Esophagus squamous epithelium (tissue), 4 donors: ENCODE results near the gene PRL.

Experiments used
- CTCF ChIP-seq, 6 experiments: fragments of 450-650 bp in 4 of 6; fragments of 200-600 bp in 2 of 6; sonication (generic) in 2 of 6; IDR thresholded peaks; one replicate each; pipeline ENCODE4 v1.5.1; 2016 to 2019; ENCODE audit warnings: antibody characterized with exemption in 6 of 6, mild to moderate bottlenecking in 4 of 6, moderate library complexity in 4 of 6
- POLR2A ChIP-seq, 4 donors: fragments of 450-650 bp; IDR thresholded peaks; one replicate each; pipeline ENCODE4 v1.6.1; 2017; ENCODE audit warnings: antibody characterized with exemption in 4 of 4, mild to moderate bottlenecking in 4 of 4, moderate library complexity in 3 of 4

- no peak for TF ChIP-seq CTCF (IDR thresholded peaks at IDR 0.05)
- no peak for TF ChIP-seq POLR2A (IDR thresholded peaks at IDR 0.05)
Observed at GRCh38 chr6:22322103-22323030, 25.5 kb upstream of the PRL start.
